ENCODE results near the gene UBE2E2.

Gene UBE2E2

GRCh38 chr3:23221136-23221535, 18.0 kb downstream of the UBE2E2 start:
- TF ChIP-seq ZNF274 (IDR thresholded peaks at IDR 0.05; ENCODE audit: low read depth, low read length): no peak
- TF ChIP-seq SUZ12 (IDR thresholded peaks at IDR 0.05; ENCODE audit: extremely low read depth, insufficient read depth, insufficient read length): no peak
- no peak for TF ChIP-seq YY1 (IDR thresholded peaks at IDR 0.05; ENCODE audit: insufficient read depth, insufficient read length)
- no peak for DNase-seq (ENCODE audit: low read depth, low spot score)

DNA sequence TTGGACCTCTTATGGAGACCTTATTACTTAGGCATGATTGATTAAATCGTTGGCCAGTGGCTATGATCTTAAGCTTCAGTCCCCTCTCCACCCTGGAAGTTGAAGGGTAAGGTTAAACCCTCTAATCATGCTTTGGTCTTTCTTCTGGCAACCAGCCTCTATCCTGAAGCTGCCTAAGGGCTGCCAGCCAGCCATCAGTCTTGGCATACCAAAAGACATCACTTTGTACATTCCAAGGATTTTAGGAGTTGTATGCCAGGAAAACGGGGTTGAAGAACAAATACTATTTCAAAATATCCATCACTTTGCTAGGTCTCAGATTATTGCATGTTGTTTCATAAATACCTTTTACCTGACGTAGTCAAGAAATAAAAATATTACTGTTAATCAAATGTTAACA, 28.9 kb downstream of the UBE2E2 start:
- Histone ChIP-seq H3K27me3 (ENCODE audit: insufficient read depth, insufficient read length) (no peaks in the 10 kb centered on the region), H3K36me3 (ENCODE audit: insufficient read depth, insufficient read length, low read length) (no peaks in the 10 kb centered on the region), H3K9ac (ENCODE audit: insufficient read length, low read depth) (no peak overlapping the region), H3K9me3 (ENCODE audit: insufficient read depth, low read length) (no peaks in the 10 kb centered on the region), H3K4me3 (ENCODE audit: insufficient read length, low read depth) (no peak overlapping the region), H3K4me1 (ENCODE audit: insufficient read depth, insufficient read length) (no peaks in the 10 kb centered on the region)
- TF ChIP-seq YY1 (IDR thresholded peaks at IDR 0.05; ENCODE audit: insufficient read depth, insufficient read length): no peak
- TF ChIP-seq ZNF274 (IDR thresholded peaks at IDR 0.05; ENCODE audit: low read depth, low read length): no peak
- TF ChIP-seq SUZ12 (IDR thresholded peaks at IDR 0.05; ENCODE audit: extremely low read depth, insufficient read depth, insufficient read length): no peak
- DNase-seq (ENCODE audit: low read depth, low spot score): no peak

More at GRCh38 chr3:23221136-23221535, 18.0 kb downstream of the UBE2E2 start:
- no peak overlapping the region for H3K9ac ChIP-seq (ENCODE audit: insufficient read length, low read depth)
- H3K4me3 ChIP-seq (ENCODE audit: insufficient read length, low read depth): no peak overlapping the region
- H3K27me3 ChIP-seq (ENCODE audit: insufficient read depth, insufficient read length): no peaks in the 10 kb centered on the region
- no peaks in the 10 kb centered on the region for H3K4me1 ChIP-seq (ENCODE audit: insufficient read depth, insufficient read length)
- no peaks in the 10 kb centered on the region for H3K9me3 ChIP-seq (ENCODE audit: insufficient read depth, low read length)
- no peaks in the 10 kb centered on the region for H3K36me3 ChIP-seq (ENCODE audit: insufficient read depth, insufficient read length, low read length)

GRCh38 chr3:23232854-23233253, 29.7 kb downstream of the UBE2E2 start:
- Histone ChIP-seq H3K9ac (ENCODE audit: insufficient read length, low read depth) (no peak overlapping the region), H3K4me1 (ENCODE audit: insufficient read depth, insufficient read length) (no peaks in the 10 kb centered on the region), H3K9me3 (ENCODE audit: insufficient read depth, low read length) (no peaks in the 10 kb centered on the region), H3K36me3 (ENCODE audit: insufficient read depth, insufficient read length, low read length) (no peaks in the 10 kb centered on the region), H3K27me3 (ENCODE audit: insufficient read depth, insufficient read length) (no peaks in the 10 kb centered on the region), H3K4me3 (ENCODE audit: insufficient read length, low read depth) (no peak overlapping the region)
- TF ChIP-seq YY1 (IDR thresholded peaks at IDR 0.05; ENCODE audit: insufficient read depth, insufficient read length) (no peak), ZNF274 (IDR thresholded peaks at IDR 0.05; ENCODE audit: low read depth, low read length) (no peak), SUZ12 (IDR thresholded peaks at IDR 0.05; ENCODE audit: extremely low read depth, insufficient read depth, insufficient read length) (no peak)
- DNase-seq (ENCODE audit: low read depth, low spot score): no peak

DNA sequence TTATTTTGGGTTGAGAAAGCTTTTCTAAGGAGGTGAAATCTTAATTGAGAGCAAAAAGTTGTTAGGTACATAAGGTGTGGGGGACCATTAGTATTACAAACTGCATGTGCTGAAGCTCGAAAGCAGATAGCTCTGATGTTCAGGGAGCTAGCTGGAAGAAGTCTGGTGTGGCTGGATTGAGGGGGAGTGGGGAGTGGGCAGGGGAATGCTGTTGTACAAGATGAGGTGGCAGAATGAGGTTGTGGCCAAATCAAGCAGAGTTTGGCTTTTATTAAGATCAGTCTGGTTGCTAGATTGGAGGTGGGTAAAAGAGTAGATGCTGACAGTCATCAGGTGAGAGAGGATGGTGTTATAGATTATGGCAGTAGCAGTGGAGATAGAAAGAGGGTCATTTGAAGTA, 32.1 kb downstream of the UBE2E2 start:
- TF ChIP-seq ZNF274 (IDR thresholded peaks at IDR 0.05; ENCODE audit: low read depth, low read length) (no peak), SUZ12 (IDR thresholded peaks at IDR 0.05; ENCODE audit: extremely low read depth, insufficient read depth, insufficient read length) (no peak), YY1 (IDR thresholded peaks at IDR 0.05; ENCODE audit: insufficient read depth, insufficient read length) (no peak)
- DNase-seq (ENCODE audit: low read depth, low spot score): no peak
- Histone ChIP-seq H3K4me1 (ENCODE audit: insufficient read depth, insufficient read length) (no peaks in the 10 kb centered on the region), H3K4me3 (ENCODE audit: insufficient read length, low read depth) (no peak overlapping the region), H3K36me3 (ENCODE audit: insufficient read depth, insufficient read length, low read length) (no peaks in the 10 kb centered on the region), H3K9ac (ENCODE audit: insufficient read length, low read depth) (no peak overlapping the region), H3K9me3 (ENCODE audit: insufficient read depth, low read length) (no peaks in the 10 kb centered on the region), H3K27me3 (ENCODE audit: insufficient read depth, insufficient read length) (no peaks in the 10 kb centered on the region)

- TF ChIP-seq SUZ12 (IDR thresholded peaks at IDR 0.05; ENCODE audit: extremely low read depth, insufficient read depth, insufficient read length) (no peak), YY1 (IDR thresholded peaks at IDR 0.05; ENCODE audit: insufficient read depth, insufficient read length) (no peak), ZNF274 (IDR thresholded peaks at IDR 0.05; ENCODE audit: low read depth, low read length) (no peak)
- Histone ChIP-seq H3K9ac (ENCODE audit: insufficient read length, low read depth) (no peak overlapping the region), H3K9me3 (ENCODE audit: insufficient read depth, low read length) (no peaks in the 10 kb centered on the region), H3K36me3 (ENCODE audit: insufficient read depth, insufficient read length, low read length) (no peaks in the 10 kb centered on the region), H3K4me3 (ENCODE audit: insufficient read length, low read depth) (no peak overlapping the region), H3K4me1 (ENCODE audit: insufficient read depth, insufficient read length) (no peaks in the 10 kb centered on the region), H3K27me3 (ENCODE audit: insufficient read depth, insufficient read length) (no peaks in the 10 kb centered on the region)
- no peak for DNase-seq (ENCODE audit: low read depth, low spot score)
These were observed 33.8 kb downstream of the UBE2E2 start for GRCh38 chr3:23236890-23237289.

DNA sequence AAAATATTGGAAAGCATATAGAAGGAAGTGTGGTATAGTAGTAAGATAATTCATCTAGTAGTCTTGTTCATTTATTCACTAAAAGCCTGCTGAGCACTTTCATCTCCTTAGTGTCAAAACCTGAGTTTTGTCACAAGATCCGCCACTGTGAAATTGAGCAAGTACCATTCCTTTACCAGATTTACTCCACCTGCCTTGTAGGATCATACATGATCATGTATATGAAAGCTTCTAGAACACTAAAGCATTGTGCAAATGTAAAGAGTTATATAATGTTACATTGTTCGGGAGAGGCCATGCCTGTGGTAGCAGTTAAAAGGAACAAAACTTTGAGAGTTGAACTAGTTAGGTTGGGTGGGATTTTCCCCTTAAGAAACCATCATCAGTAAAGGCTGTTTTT, 35.0 kb downstream of the UBE2E2 start:
- TF ChIP-seq ZNF274 (IDR thresholded peaks at IDR 0.05; ENCODE audit: low read depth, low read length) (no peak), SUZ12 (IDR thresholded peaks at IDR 0.05; ENCODE audit: extremely low read depth, insufficient read depth, insufficient read length) (no peak), YY1 (IDR thresholded peaks at IDR 0.05; ENCODE audit: insufficient read depth, insufficient read length) (no peak)
- H3K9me3 ChIP-seq (ENCODE audit: insufficient read depth, low read length): no peaks in the 10 kb centered on the region
- no peaks in the 10 kb centered on the region for H3K27me3 ChIP-seq (ENCODE audit: insufficient read depth, insufficient read length)
- no peaks in the 10 kb centered on the region for H3K4me1 ChIP-seq (ENCODE audit: insufficient read depth, insufficient read length)
- no peak overlapping the region for H3K4me3 ChIP-seq (ENCODE audit: insufficient read length, low read depth)
- H3K36me3 ChIP-seq (ENCODE audit: insufficient read depth, insufficient read length, low read length): no peaks in the 10 kb centered on the region
- DNase-seq (ENCODE audit: low read depth, low spot score): no peak
- no peak overlapping the region for H3K9ac ChIP-seq (ENCODE audit: insufficient read length, low read depth)

DNA sequence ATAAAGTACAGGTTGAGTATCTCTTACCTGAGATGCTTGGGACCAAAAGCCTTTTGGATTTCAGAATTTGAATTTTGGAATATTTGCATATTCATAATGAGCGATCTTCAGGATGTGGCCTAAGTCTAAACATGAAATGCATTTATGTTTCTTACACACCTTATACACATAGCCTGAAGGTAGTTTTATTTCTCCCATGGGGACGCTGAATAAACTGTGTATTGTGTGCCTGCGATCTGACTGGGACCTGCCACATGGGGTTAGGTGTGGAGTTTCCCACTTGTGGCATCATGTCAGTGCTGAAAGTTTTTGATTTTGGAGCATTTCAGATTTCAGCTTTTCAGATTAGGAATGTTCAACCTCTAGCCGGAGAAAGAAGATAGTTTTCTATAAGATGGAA, 35.5 kb downstream of the UBE2E2 start:
- H3K27me3 ChIP-seq (ENCODE audit: insufficient read depth, insufficient read length): no peaks in the 10 kb centered on the region
- H3K36me3 ChIP-seq (ENCODE audit: insufficient read depth, insufficient read length, low read length): no peaks in the 10 kb centered on the region
- H3K9me3 ChIP-seq (ENCODE audit: insufficient read depth, low read length): no peaks in the 10 kb centered on the region
- no peak overlapping the region for H3K4me3 ChIP-seq (ENCODE audit: insufficient read length, low read depth)
- DNase-seq (ENCODE audit: low read depth, low spot score): no peak
- TF ChIP-seq SUZ12 (IDR thresholded peaks at IDR 0.05; ENCODE audit: extremely low read depth, insufficient read depth, insufficient read length) (no peak), ZNF274 (IDR thresholded peaks at IDR 0.05; ENCODE audit: low read depth, low read length) (no peak)
- no peaks in the 10 kb centered on the region for H3K4me1 ChIP-seq (ENCODE audit: insufficient read depth, insufficient read length)
- H3K9ac ChIP-seq (ENCODE audit: insufficient read length, low read depth): no peak overlapping the region

Data from NT2/D1 (cell line).